K562 (cell line): ENCODE measurements around the gene ICAM1. TPM values are rescaled to one million over a fixed set of nuclear protein-coding genes. Genes with fewer than 3 reads are reported as not detected.
A peak's percentile ranks its signal among the peaks of the same experiment; 100 is the strongest.

Experiments used
- ATAC-seq: fragments of 200-7000 bp; cut with Tn5 transposase; 3 replicates; pipeline ENCODE4 v1.9.1; 2020; ENCODE audit warnings: moderate library complexity
- BruUV-seq: library from RNA; stranded (reverse); fragments of 400-500 nt; replicated peaks from 2 replicates; lab custom pipeline; 2021; lab: Mats Ljungman, UMichigan
- CTCF ChIA-PET: fragments of 300-600 bp; formaldehyde crosslinking; extraction: SDS; loops from one replicate; lab custom pipeline; 2021; ENCODE audit warnings: low intra/inter-chr PET ratio; lab: Yijun Ruan, JAX
- POLR2A ChIA-PET: fragments of 300-600, 350-650 bp; sonication (Branson Sonifier 250); formaldehyde crosslinking; extraction: SDS; loops from one replicate; lab custom pipeline; 2021; ENCODE audit warnings: antibody characterized with exemption, inconsistent platforms; lab: Yijun Ruan, JAX
- DNase-seq, 4 experiments: peaks; one replicate each; pipeline versions ENCODE4 v3.0.0 to v3.0.0-alpha.2; 2011 to 2018; ENCODE audit warnings: low spot score in 3 of 4, mixed read lengths in 3 of 4; ENCODE audit errors: extremely low read depth in 1 of 4
- FAIRE-seq: peaks from 2 replicates; lab custom pipeline; 2011; peaks lifted over from hg19 to GRCh38; lab: Jason Lieb, UNC
- H2AFZ ChIP-seq: 2 replicates; pipeline ENCODE4 v1.6.0; 2011; ENCODE audit warnings: low read depth, low read length, control low read depth, inconsistent platforms
- H3K27ac ChIP-seq: fragments of 200-600 bp; 3 replicates; pipeline ENCODE4 v1.8.0; 2011; ENCODE audit warnings: low read depth, mild to moderate bottlenecking, control low read depth, inconsistent platforms, low read length, moderate library complexity, mixed read lengths; ENCODE audit errors: extremely low read depth
- H3K27me3 ChIP-seq, 2 experiments: fragments of 300-600 bp in 1 of 2; 2 replicates in 1 of 2; 3 replicates in 1 of 2; pipeline versions ENCODE4 v1.6.0 to v1.8.0; 2011; ENCODE audit warnings: inconsistent platforms in 2 of 2, low read length in 2 of 2, mild to moderate bottlenecking in 1 of 2, mixed read lengths in 1 of 2, moderate library complexity in 1 of 2; ENCODE audit not compliant: control insufficient read depth in 2 of 2, insufficient read depth in 2 of 2
- H3K36me3 ChIP-seq: fragments of 300-600 bp; 3 replicates; pipeline ENCODE4 v1.8.0; 2011; ENCODE audit warnings: mild to moderate bottlenecking, low read length, inconsistent platforms; ENCODE audit not compliant: control insufficient read depth, insufficient read depth
- H3K4me1 ChIP-seq, 2 experiments: fragments of 200-600 bp in 1 of 2; replicated peaks in 1 of 2; 2 replicates in 1 of 2; 3 replicates in 1 of 2; pipeline versions ENCODE4 v1.5.1 to v1.8.0; 2011; ENCODE audit warnings: inconsistent platforms in 2 of 2, low read length in 2 of 2, mild to moderate bottlenecking in 1 of 2, mixed read lengths in 1 of 2, moderate library complexity in 1 of 2; ENCODE audit not compliant: control insufficient read depth in 2 of 2, insufficient read depth in 2 of 2
- H3K4me2 ChIP-seq: 2 replicates; pipeline ENCODE4 v1.6.1; 2011; ENCODE audit warnings: low read length, control low read depth, inconsistent platforms, mixed read lengths; ENCODE audit not compliant: insufficient read depth
- H3K4me3 ChIP-seq: fragments of 200-600 bp; sonication (generic), shearing (Covaris generic); 2 replicates; pipeline ENCODE4 v1.5.1; 2016; ENCODE audit warnings: control low read depth, inconsistent platforms
- H3K79me2 ChIP-seq: fragments of 200-600 bp; 3 replicates; pipeline ENCODE4 v1.8.0; 2011; ENCODE audit warnings: low read length, inconsistent platforms; ENCODE audit not compliant: control insufficient read depth, insufficient read depth
- H3K9ac ChIP-seq, 2 experiments: 2 replicates each; pipeline versions ENCODE4 v1.6.0 to v1.6.1; 2011; ENCODE audit warnings: low read depth in 2 of 2, low read length in 2 of 2, control low read depth in 1 of 2, inconsistent platforms in 1 of 2, mild to moderate bottlenecking in 1 of 2, mixed read lengths in 1 of 2; ENCODE audit not compliant: insufficient read depth in 1 of 2
- H3K9me1 ChIP-seq: one replicate; pipeline ENCODE4 v1.6.0; 2011; ENCODE audit warnings: inconsistent platforms, mild to moderate bottlenecking, low read length, moderate library complexity; ENCODE audit not compliant: control insufficient read depth, insufficient read depth
- H3K9me3 ChIP-seq: replicated peaks from 2 replicates; pipeline ENCODE4 v1.5.1; 2011; ENCODE audit warnings: low read depth, low read length, inconsistent platforms; ENCODE audit not compliant: control insufficient read depth, insufficient read depth
- H4K20me1 ChIP-seq: replicated peaks from 2 replicates; pipeline ENCODE4 v1.6.1; 2011; ENCODE audit warnings: low read length, inconsistent platforms, mixed read lengths; ENCODE audit not compliant: control insufficient read depth, insufficient read depth
- ARNT ChIP-seq, 2 experiments: fragments of 450-650 bp; IDR thresholded peaks; 2 replicates each; pipeline ENCODE4 v1.6.1; 2016; ENCODE audit warnings: mild to moderate bottlenecking in 1 of 2
- BRF1 ChIP-seq: IDR thresholded peaks from 3 replicates; pipeline ENCODE4 v1.6.1; 2011; ENCODE audit warnings: borderline replicate concordance, mild to moderate bottlenecking; ENCODE audit not compliant: insufficient read length; ENCODE audit errors: extremely low read depth
- KDM4B ChIP-seq, 2 experiments: fragments of 450-650 bp in 1 of 2; sonication (generic) in 1 of 2; IDR thresholded peaks; 2 replicates each; pipeline ENCODE4 v1.6.1; 2016 to 2017; ENCODE audit warnings: borderline replicate concordance in 2 of 2, antibody characterized with exemption in 1 of 2, low read depth in 1 of 2, mild to moderate bottlenecking in 1 of 2
- KLF10 ChIP-seq: fragments of 250-450 bp; sonication (Bioruptor Pico); IDR thresholded peaks from 2 replicates; pipeline ENCODE4 v1.6.1; 2021; ENCODE audit warnings: matching md5 sums
- KLF13 ChIP-seq: fragments of 450-650 bp; IDR thresholded peaks from 2 replicates; pipeline ENCODE4 v1.6.1; 2016; ENCODE audit warnings: missing genetic modification characterization, low read depth, mild to moderate bottlenecking, missing compliant biosample characterization, moderate library complexity, borderline replicate concordance
- LEF1 ChIP-seq: fragments of 450-650 bp; IDR thresholded peaks from 2 replicates; pipeline ENCODE4 v1.6.1; 2016; ENCODE audit warnings: mild to moderate bottlenecking
- MCM2 ChIP-seq: fragments of 450-650 bp; IDR thresholded peaks from 2 replicates; pipeline ENCODE4 v1.6.1; 2017; ENCODE audit warnings: low read depth, mild to moderate bottlenecking
- MCM3 ChIP-seq: fragments of 450-650 bp; IDR thresholded peaks from 2 replicates; pipeline ENCODE4 v1.6.1; 2016
- MCM5 ChIP-seq: fragments of 450-650 bp; IDR thresholded peaks from 2 replicates; pipeline ENCODE4 v1.6.1; 2016; ENCODE audit warnings: low read depth
- MXD1 ChIP-seq: fragments of 250-450 bp; sonication (Bioruptor Pico); IDR thresholded peaks from 2 replicates; pipeline ENCODE4 v1.8.0; 2021; ENCODE audit warnings: borderline replicate concordance, mild to moderate bottlenecking, moderate library complexity; ENCODE audit not compliant: poor library complexity, severe bottlenecking
- NR2C1 ChIP-seq, 2 experiments: fragments of 450-650 bp; IDR thresholded peaks; 2 replicates each; pipeline ENCODE4 v1.6.1; 2017; ENCODE audit warnings: mild to moderate bottlenecking in 2 of 2, antibody characterized with exemption in 1 of 2, inconsistent platforms in 1 of 2, missing compliant biosample characterization in 1 of 2, missing genetic modification characterization in 1 of 2
- NRF1 ChIP-seq, 2 experiments: fragments of 450-650 bp; IDR thresholded peaks in 1 of 2; conservative IDR thresholded peaks in 1 of 2; 2 replicates each; pipeline ENCODE4 v1.6.1; 2014; ENCODE audit warnings: mild to moderate bottlenecking in 2 of 2
- POLR2AphosphoS5 ChIP-seq: IDR thresholded peaks from 2 replicates; pipeline ENCODE4 v1.6.1; 2011; ENCODE audit warnings: mild to moderate bottlenecking, low read depth, low read length, moderate library complexity; ENCODE audit not compliant: control insufficient read depth, insufficient read depth
- YBX1 ChIP-seq: fragments of 450-650 bp; IDR thresholded peaks from 2 replicates; pipeline ENCODE4 v1.7.1; 2016; ENCODE audit warnings: mild to moderate bottlenecking
- ZBTB34 ChIP-seq: fragments of 250-450 bp; sonication (Bioruptor Pico); IDR thresholded peaks from 2 replicates; pipeline ENCODE4 v1.8.0; 2021; ENCODE audit warnings: mild to moderate bottlenecking, moderate library complexity
- ZFP30 ChIP-seq: fragments of 250-450 bp; sonication (Bioruptor Pico); IDR thresholded peaks from 2 replicates; pipeline ENCODE4 v1.8.0; 2022; ENCODE audit warnings: moderate library complexity, mild to moderate bottlenecking, inconsistent platforms, borderline replicate concordance
- ZNF24 ChIP-seq: fragments of 450-650 bp; IDR thresholded peaks from 2 replicates; pipeline ENCODE4 v1.6.1; 2016
- ZNF280B ChIP-seq: fragments of 250-450 bp; sonication (Bioruptor Pico); IDR thresholded peaks from 2 replicates; pipeline ENCODE4 v1.5.1; 2021; ENCODE audit warnings: mild to moderate bottlenecking
- WGBS: fragments of 100-300 bp; shearing (Covaris generic); methylation state at CpG from one replicate; pipeline ENCODE4 v1.1.6; 2016; ENCODE audit warnings: low coverage, mixed read lengths; ENCODE audit not compliant: insufficient coverage; ENCODE audit errors: missing lambda C conversion rate; 5-methylcytosine and 5-hydroxymethylcytosine counted together
- in situ Hi-C: fragments of 300-500 bp; cut with MboI; formaldehyde crosslinking; loops from 4 replicates; pipeline ENCODE4 v1.15.0; 2018; ENCODE audit warnings: inconsistent platforms, mixed read lengths
- intact Hi-C: fragments of 100-400 bp; cut with micrococcal nuclease; formaldehyde crosslinking; loops from 2 replicates; pipeline ENCODE4 v1.14.2; 2022
- polyA plus RNA-seq, 8 experiments: library from polyadenylated mRNA; depleted of rRNA in 4 of 8; stranded (reverse) in 5 of 8; unstranded in 3 of 8; fragments of >200 nt; fragmentation: Nextera tagmentation in 2 of 8; fragmentation: Illumina TruSeq in 1 of 8; extraction: Ambion mirVana in 2 of 8; extraction: Trizol in 1 of 8; gene quantifications; 2 replicates each; pipeline versions ENCODE4 v1.2.1 to v1.2.3, GENCODE V29; 2011 to 2014; ENCODE audit warnings: inconsistent platforms in 1 of 8, missing spikeins in 1 of 8
- total RNA-seq, 7 experiments: library from RNA; depleted of rRNA in 6 of 7; stranded (reverse); fragments of >200 nt in 6 of 7; fragmentation: Illumina TruSeq in 2 of 7; extraction: Trizol in 2 of 7; gene quantifications; 2 replicates each; pipeline versions ENCODE4 v1.2.1 to v1.2.3, GENCODE V29; 2011 to 2021; ENCODE audit warnings: low replicate concordance in 1 of 7

The ICAM1 gene
- total and polyA plus RNA-seq, 9 of the 15 experiments (the other 6 are each of a cell fraction or from before 2014, with no cell fraction given) = 2.3 to 24.4 (median 13.4) TPM

DNA sequence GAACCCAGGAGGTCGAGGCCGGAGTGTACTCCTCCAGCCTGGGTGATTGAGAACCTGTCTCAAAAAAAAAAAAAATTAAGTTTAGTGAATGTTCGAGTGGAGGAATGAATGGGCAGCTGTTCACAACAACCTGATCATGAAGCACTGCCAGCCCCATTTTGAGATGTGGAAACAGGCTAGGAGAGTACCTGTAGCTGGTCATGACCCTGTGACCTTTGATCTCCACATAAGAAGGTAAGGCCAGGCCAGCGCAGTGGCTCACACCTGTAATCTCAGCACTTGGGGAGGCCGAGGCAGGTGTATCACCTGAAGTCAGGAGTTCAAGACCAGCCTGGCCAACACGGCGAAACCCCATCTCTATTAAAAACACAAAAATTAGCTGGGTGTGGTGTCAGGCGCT is 54.8 kb downstream of the ICAM1 start (continued):
- TF ChIP-seq ARNT (IDR thresholded peaks at IDR 0.05) (no peak), KDM4B (IDR thresholded peaks at IDR 0.05; ENCODE audit: borderline replicate concordance in 2 of 2, low read depth in 1 of 2) (no peak), MXD1 (CRISPR knock-in tag) (no peak), POLR2AphosphoS5 (no peak)

DNA sequence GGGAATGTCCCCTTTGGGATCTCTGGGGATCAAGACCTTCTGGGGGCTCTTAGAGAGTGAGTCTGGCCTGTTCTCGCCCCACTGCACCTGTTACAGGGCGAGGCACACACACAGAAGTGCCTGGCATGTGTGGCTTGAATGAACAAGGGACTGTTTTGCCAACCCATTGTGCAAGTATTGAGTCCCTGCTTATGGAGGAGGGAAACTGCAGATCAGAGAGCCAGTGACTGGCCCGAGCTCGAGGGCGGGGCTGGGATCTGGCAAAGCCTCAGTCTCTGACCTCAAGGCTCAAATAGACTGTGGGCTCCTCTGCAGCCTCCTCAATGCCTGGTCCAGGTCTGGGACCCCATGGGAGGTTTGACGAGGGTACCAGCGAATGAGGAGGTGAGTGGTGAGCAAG is 56.9 kb downstream of the ICAM1 start:
- H3K79me2 ChIP-seq = peaks cover 53% of the 10 kb centered on the region
- peak overlapping the region in 1 of 2 experiments; percentile 32; a peak in 2 of 4 replicates for H3K9ac ChIP-seq
- no peak overlapping the region for H3K4me2 ChIP-seq
- H3K9me1 ChIP-seq = no peaks in the 10 kb centered on the region
- POLR2A ChIA-PET = interaction anchor here (0.6 to 1.8 kb wide), 4 partner anchors 9 to 29 kb away, joined by 3 to 7 read pairs (median 4); no protein-coding TSS in a partner anchor
- H3K4me1 ChIP-seq = peaks cover 7 to 36% of the 10 kb centered on the region in 2 experiments; a peak in 4 of 5 replicates
- no peak overlapping the region for H3K4me3 ChIP-seq
- H3K27ac ChIP-seq = no peak overlapping the region
- H4K20me1 ChIP-seq = peaks cover 8% of the 10 kb centered on the region; the same call in 1 of the 2 replicates
- BruUV-seq = no TSS peak
- FAIRE-seq = no peak
- no peak for DNase-seq
- no peaks in the 10 kb centered on the region for H3K27me3 ChIP-seq
- CTCF ChIA-PET = no interaction called here
- 93% methylated on average over 7 of the region's 7 CpGs for WGBS
- no peaks in the 10 kb centered on the region for H3K9me3 ChIP-seq
- no peak overlapping the region for H2AFZ ChIP-seq
- no peak for ATAC-seq
- peaks cover 92% of the 10 kb centered on the region for H3K36me3 ChIP-seq
- intact Hi-C loops (no loop called here), in situ Hi-C loops (no loop called here)
- TF ChIP-seq ZNF280B (CRISPR knock-in tag) (no peak), NR2C1 (IDR thresholded peaks at IDR 0.05) (no peak), NR2C1 (tag; IDR thresholded peaks at IDR 0.05) (no peak), MCM5 (no peak), KLF13 (tag) (no peak), KLF10 (CRISPR knock-in tag) (no peak), NRF1 (conservative IDR thresholded peaks at IDR 0.05 in 1 of 2, IDR thresholded peaks at IDR 0.05 in 1 of 2) (no peak), MCM3 (no peak), LEF1 (no peak), ZNF24 (no peak), MCM2 (no peak), BRF1 (no peak), ZBTB34 (CRISPR knock-in tag) (no peak), YBX1 (no peak), ZFP30 (CRISPR knock-in tag) (no peak)
